ENCODE results near the gene EEF2K.

- TF ChIP-seq CTCF (IDR thresholded peaks at IDR 0.05) (no peak), EZH2 (IDR thresholded peaks at IDR 0.05; ENCODE audit: borderline replicate concordance, insufficient read depth, low read depth, low read length, poor library complexity, severe bottlenecking) (no peak)
Measured at GRCh38 chr16:22183335-22183734, 22.7 kb upstream of the EEF2K start.
